GM15510 (cell line): ENCODE results near the gene ZDHHC3.

Experiments
- POLR2A ChIP-seq: IDR thresholded peaks from 3 replicates; pipeline ENCODE4 v1.6.1; 2011; ENCODE audit warnings: borderline replicate concordance; ENCODE audit not compliant: insufficient read length; ENCODE audit errors: extremely low read depth

ZDHHC3 gene

GRCh38 chr3:45003406-45003805 is 27.4 kb upstream of the ZDHHC3 start:
- TF ChIP-seq POLR2A, result no peak

- no peak for TF ChIP-seq POLR2A
Measured at GRCh38 chr3:45002720-45003119, 26.7 kb upstream of the ZDHHC3 start.

GRCh38 chr3:45002139-45002660 is 26.2 kb upstream of the ZDHHC3 start:
- no peak for TF ChIP-seq POLR2A

- no peak for TF ChIP-seq POLR2A
Measured at GRCh38 chr3:45001738-45002137, 25.8 kb upstream of the ZDHHC3 start.

- no peak for TF ChIP-seq POLR2A
Measured at GRCh38 chr3:45000823-45001222, 24.8 kb upstream of the ZDHHC3 start.

GRCh38 chr3:44999782-45000181 is 23.8 kb upstream of the ZDHHC3 start:
- TF ChIP-seq POLR2A, result no peak

- TF ChIP-seq POLR2A, result no peak
Measured at GRCh38 chr3:44996556-44996969, 20.6 kb upstream of the ZDHHC3 start.

GRCh38 chr3:44995142-44995770 is 19.3 kb upstream of the ZDHHC3 start:
- no peak for TF ChIP-seq POLR2A

GRCh38 chr3:44993471-44994205 is 17.7 kb upstream of the ZDHHC3 start:
- no peak for TF ChIP-seq POLR2A

- TF ChIP-seq POLR2A, result no peak
Measured at GRCh38 chr3:44992555-44993470, 16.8 kb upstream of the ZDHHC3 start.

GRCh38 chr3:44991326-44991725 is 15.4 kb upstream of the ZDHHC3 start:
- no peak for TF ChIP-seq POLR2A

- no peak for TF ChIP-seq POLR2A
Measured at GRCh38 chr3:44989636-44990373, 13.8 kb upstream of the ZDHHC3 start.

GRCh38 chr3:44989141-44989540 is 13.2 kb upstream of the ZDHHC3 start:
- no peak for TF ChIP-seq POLR2A

- TF ChIP-seq POLR2A, result no peak
Measured at GRCh38 chr3:44988073-44988472, 12.1 kb upstream of the ZDHHC3 start.
